Glomerular visceral epithelial cell (primary cell): ENCODE data around the gene USF1.
"Not testable (repeated sequence)": the region's sequence is repeated elsewhere in the genome, so short reads cannot be mapped to it uniquely, and the experiment has no call there.

Experiments used
- DNase-seq: peaks from one replicate; pipeline ENCODE4 v3.0.0-alpha.2; 2016; ENCODE audit errors: extremely low spot score

The USF1 gene

GRCh38 chr1:161019751-161020495 is 25.9 kb downstream of the USF1 start:
- peak; percentile 29 for DNase-seq

DNA sequence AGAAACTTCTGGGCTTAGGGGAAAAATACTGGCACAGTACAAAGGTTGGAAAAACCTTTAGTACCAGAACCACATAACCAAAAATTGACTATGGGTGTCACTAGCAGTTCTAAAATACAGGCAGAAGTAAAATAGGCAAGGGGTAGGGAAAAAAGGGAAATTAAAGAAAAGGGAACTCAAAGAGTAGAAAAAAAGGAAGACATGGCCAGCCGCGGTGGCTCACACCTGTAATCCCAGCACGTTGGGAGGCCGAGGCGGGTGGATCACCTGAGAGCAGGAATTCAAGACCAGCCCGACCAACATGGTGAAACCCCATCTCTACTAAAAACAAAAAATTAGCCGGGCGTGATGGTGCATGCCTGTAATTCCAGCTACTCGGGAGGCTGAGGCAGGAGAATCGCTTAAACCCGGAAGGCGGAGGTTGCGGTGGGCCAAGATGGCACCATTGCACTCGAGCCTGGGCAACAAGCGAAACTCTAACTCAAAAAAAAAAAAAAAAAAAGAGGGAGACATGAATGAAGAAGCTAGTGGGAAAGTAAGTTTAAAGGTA is 26.6 kb downstream of the USF1 start:
- not testable (repeated sequence) for DNase-seq

- DNase-seq, result no peak
Observed at GRCh38 chr1:161018631-161018930, 27.2 kb downstream of the USF1 start.

DNA sequence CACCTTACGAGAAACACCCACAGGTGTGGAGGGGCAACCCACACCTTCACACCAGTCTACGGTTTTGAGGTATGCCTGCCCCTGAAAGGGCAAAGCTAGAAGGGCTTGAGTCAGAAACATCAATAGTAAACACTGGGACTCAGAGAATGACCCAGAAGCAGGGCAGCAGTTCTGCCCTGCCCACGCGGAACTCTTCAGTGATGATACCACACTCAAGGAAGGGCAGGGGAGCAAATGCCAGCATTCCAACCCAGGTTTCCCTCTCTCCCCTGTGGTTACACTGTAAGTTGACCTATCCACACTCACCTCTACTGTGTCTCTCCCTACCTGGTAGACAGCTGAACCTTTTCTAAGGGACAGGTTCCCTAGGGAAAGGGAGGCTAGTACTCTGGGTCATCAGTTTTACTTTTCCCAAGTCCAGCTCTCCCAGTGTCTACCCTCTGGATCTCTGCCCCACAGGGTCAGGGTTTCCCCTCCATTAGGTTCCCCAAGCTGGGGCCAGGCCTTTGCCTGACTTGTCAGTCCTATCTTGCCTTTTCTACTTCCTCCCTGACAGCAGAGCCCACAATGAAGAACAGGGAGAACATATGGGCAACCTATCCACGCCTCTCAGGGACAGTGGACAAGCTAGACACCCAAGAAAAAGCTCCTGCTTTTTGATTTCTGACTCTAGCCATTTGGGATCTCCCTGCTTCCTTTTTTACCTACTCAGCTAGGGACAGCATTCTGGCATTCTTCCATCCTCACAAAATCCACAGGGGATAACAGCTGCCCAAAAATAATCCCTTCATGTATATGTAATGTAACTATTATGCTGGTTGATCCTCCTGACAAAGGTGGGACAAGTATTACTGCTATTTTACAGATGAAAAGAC is 27.8 kb downstream of the USF1 start:
- DNase-seq, result no peak

DNA sequence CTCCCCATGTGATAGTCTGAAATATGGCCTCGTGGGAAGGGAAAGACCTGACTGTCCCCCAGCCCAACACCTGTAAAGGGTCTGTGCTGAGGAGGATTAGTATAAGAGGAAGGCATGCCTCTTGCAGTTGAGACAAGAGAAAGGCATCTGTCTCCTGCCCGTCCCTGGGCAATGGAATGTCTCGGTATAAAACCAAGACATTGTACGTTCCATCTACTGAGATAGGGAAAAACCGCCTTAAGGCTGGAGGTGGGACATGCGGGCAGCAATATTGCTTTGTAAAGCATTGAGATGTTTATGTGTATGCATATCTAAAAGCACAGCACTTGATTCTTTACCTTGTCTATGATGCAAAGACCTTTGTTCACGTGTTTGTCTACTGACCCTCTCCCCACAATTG is 28.6 kb downstream of the USF1 start:
- DNase-seq, result not testable (repeated sequence)

DNA sequence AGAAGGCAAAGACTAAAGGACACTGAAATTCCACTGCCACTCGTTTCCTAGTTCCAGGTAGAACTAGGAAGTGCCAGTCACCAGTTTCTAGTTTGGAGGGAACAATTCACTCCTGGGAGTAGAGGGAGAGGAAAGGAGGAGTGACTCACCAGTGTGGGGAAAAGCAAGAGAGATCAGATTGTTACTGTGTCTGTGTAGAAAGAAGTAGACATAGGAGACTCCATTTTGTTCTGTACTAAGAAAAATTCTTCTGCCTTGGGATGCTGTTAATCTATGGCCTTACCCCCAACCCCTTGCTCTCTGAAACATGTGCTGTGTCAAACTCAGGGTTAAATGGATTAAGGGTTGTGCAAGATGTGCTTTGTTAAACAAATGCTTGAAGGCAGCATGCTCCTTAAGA is 29.1 kb downstream of the USF1 start:
- not testable (repeated sequence) for DNase-seq

DNA sequence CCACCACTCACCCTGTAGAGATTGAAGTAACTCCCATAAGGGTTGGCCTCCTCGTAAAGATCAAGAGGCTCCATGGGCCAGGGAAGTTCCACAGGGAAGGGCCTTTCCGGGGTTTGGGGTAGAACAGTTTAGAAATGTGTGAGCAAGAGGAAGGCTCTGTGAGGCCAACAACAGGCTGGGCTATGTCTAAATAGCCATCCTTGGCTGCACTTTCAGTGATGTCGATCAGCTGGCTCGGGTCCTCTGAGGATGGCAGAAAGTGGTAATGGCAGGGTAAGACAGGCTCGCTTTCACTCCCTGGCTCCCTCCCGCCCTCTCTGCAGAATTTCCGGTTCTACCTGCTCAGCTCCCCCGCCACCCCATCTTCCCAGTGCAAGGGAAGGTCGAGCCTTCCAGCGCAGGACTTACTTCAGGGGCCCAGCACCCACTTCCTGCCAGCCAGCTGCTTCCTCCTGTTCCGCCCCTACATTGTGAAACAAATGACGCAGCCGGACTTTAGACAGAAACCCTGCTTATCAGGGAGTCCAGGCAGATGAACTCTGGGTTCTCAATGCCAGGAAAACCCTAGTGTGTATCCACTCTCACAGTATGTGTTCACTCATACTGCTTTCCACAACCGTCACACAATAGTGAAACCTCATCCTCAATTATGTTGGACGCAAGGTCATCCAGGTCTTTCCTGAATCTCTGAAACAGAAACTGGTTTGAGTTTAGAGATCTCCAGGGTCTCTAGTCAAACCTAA is 32.1 kb downstream of the USF1 start:
- DNase-seq, result peak; percentile 80

- peak; percentile 24 for DNase-seq
Observed at GRCh38 chr1:161013131-161013487, 32.7 kb downstream of the USF1 start.

- DNase-seq, result no peak
Observed at GRCh38 chr1:161012420-161012819, 33.4 kb downstream of the USF1 start.

DNA sequence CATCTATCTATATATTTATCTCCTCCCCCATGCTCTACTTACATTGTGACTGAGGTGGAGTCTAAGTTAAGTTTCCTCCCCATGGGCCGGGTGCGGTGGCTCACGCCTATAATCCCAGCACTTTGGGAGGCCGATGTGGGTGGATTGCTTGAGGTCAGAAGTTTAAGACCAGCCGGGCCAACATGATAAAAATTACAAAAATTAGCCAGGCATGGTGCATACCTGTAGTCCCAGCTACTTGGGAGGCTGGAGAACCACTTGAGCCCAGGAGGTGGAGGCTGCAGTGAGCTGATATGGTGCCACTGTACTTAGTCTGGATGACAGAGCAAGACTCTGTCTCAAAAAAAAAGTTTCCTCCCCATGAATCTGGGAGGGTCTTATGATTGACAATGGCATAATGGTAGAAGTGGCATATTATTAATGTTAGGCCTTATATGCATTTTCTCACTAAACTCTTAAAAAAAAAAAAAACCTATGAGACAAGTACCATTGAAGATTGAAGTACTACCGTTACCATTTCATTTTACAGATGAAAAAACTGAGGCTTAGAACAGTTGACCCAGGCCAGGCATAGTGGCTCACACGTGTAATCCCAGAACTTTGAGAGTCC is 36.1 kb downstream of the USF1 start:
- DNase-seq, result no peak

DNA sequence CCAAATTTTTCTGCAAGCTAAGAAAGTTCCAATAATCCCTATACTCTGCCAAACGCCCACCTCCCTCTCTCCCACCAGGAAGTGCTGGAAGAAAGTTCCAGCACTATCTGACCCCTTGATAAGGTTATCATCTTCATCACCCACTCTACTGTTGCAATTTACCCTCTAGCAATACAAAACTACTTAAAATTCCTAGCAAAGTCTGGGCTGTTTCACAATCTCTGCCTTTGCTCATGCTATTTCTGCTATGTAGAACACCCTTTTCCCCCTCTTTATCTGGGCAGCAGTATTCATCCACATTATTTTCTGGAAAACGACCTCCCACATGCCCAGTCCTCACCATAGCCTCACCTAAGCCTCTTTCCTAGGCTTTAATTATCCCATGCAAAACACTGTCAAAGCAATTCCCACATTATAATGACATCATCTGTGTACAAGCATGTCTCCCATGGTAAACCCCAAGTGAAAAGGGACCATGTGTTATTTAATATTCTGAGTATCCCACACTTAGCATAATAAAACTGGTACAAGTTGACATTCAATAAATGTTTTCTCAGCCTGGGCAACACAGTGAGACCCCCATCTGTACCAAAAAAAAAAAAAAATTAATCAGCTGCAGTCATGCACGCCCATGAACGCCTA is 36.8 kb downstream of the USF1 start:
- no peak for DNase-seq

GRCh38 chr1:161007369-161007768 is 38.4 kb downstream of the USF1 start:
- no peak for DNase-seq

- DNase-seq, result no peak
Observed at GRCh38 chr1:161006563-161006962, 39.2 kb downstream of the USF1 start.

GRCh38 chr1:161001525-161001924 is 44.3 kb downstream of the USF1 start:
- no peak for DNase-seq

DNA sequence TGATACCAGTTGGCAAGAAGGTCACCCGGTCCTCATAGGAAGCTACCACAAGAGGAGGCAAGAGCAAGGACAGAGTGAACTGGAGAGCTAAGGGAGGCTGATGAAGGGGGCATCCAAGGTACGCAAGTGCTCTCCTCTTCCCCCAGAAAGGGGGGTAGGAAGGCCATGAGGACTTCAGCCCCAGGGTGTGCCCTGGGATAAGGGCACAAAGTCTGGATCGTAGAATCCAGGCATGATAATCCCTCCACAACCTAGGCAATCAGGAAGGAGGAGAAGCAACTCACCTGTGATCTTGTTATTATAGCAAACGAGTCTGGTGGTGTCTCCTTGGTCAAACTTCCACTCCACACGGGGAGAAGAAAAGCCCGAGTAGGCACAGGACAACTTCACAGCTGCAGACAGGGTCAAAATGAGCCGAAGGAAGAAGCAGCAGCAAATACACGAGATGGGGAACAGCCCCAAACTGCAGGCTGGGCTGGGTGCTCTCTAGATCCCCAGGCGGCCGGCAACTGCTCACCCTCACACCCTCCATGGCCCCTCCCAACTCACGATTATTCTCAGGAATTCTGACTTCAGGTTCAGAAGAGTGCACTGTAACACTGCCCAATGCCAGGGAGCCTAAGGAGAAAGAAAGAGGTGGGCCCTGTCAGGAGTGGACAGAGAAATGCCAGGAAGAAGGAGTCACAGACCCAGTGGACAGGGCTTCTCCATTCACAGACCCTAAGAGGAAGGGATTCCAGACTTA is 44.9 kb downstream of the USF1 start:
- DNase-seq, result no peak

- DNase-seq, result no peak
Observed at GRCh38 chr1:160999376-160999775, 46.4 kb downstream of the USF1 start.

DNA sequence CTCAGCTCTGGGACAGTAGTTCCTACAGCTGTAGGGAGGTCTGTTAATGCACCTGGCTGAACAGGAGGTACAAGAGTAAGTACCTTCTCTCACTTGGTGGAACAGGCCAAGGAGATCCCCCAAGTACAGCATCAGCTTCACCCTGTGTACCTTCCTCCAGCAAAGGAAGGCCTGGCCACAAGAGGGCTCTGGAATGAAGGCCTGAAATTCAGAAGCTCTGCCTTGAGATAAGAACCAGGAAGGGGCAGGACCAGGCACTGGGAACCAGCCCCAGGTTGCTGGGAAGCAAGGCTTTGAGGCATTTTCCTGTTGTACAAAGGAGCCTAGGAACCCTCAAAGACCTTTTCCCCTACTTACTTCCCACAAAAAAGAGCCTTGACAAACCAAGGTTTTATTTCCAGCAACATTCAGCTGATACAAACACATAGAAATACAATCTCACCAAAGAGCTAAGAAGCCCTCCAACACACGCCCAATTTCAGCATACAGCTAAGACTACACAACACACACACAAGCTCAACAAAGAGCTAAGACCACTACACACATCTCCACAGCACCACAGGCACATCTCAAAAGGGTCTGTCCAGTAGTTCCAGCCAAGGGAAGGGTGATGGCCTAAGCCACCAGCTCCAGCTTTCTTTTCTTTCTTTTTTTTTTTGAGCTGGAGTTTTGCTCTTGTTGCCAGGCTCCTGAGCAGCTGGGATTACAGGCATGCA is 48.3 kb downstream of the USF1 start:
- peak; percentile 38 for DNase-seq

GRCh38 chr1:160996178-160996577 is 49.6 kb downstream of the USF1 start:
- peak; percentile 82 for DNase-seq

DNA sequence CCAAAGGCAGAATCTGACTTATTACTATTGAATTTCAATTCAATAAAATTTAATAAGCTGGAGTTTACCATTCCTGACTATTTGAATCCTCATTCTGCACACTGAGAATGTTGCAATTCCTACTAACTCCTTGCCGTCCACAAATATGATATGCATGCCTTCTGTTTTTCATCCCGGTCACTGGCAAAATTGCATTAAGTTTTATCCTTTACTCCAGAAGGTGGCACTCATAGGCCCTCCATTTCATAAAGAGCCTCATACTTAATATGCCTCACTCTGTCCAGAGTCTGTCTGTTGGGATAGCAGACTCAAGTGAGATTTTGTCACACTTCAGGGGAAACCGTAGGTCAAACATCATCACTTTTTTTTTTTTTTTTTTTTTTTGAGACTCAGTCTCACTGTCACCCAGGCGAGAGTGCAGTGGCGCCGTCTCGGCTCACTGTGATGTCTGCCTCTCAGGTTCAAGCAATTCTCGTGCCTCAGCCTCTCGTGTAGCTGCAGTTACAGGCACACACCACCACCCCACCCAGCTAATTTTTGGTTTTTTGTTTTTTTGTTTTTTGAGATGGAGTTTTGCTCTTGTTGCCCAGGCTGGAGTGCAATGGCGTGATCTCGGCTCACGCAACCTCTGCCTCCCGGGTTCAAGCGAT is 52.1 kb downstream of the USF1 start:
- DNase-seq, result peak; percentile 49
